PC-9 (cell line): ENCODE results near the gene MLH1. TPM values are rescaled to one million over a fixed set of nuclear protein-coding genes. Genes with fewer than 3 reads are reported as not detected.

Experiments
- BruUV-seq: library from RNA; stranded (reverse); fragments of 400-500 nt; replicated peaks from 2 replicates; lab custom pipeline; 2021; lab: Mats Ljungman, UMichigan
- CTCF ChIA-PET: fragments of 300-600 bp; sonication (Branson Sonifier 250); formaldehyde crosslinking; loops from one replicate; lab custom pipeline; 2022; ENCODE audit warnings: antibody characterized with exemption; lab: Charles Lee
- POLR2A ChIA-PET: fragments of 300-600 bp; sonication (Branson Sonifier 250); formaldehyde crosslinking; loops from one replicate; lab custom pipeline; 2022; ENCODE audit warnings: antibody characterized with exemption; ENCODE audit not compliant: unreplicated experiment; lab: Charles Lee
- DNase-seq, 2 experiments: peaks; one replicate each; pipeline versions ENCODE4 v3.0.0 to v3.0.0-alpha.2; 2015 to 2022; ENCODE audit warnings: mixed read lengths in 1 of 2
- H2AFZ ChIP-seq: fragments of 200-600 bp; sonication (generic); 2 replicates; pipeline ENCODE4 v1.8.1; 2017; ENCODE audit warnings: antibody characterized with exemption
- H3F3A ChIP-seq: fragments of 200-600 bp; sonication (generic); 2 replicates; pipeline ENCODE4 v1.8.1; 2017; ENCODE audit warnings: antibody characterized with exemption, mild to moderate bottlenecking, low read depth; ENCODE audit not compliant: insufficient read depth
- H3K27ac ChIP-seq: fragments of 200-600 bp; sonication (generic); 2 replicates; pipeline ENCODE4 v1.6.1; 2016; ENCODE audit warnings: mixed run types
- H3K27me3 ChIP-seq: fragments of 200-600 bp; sonication (generic); 2 replicates; pipeline ENCODE4 v1.6.1; 2016; ENCODE audit warnings: low read depth, mixed run types; ENCODE audit not compliant: insufficient read depth
- H3K36me3 ChIP-seq: fragments of 200-600 bp; sonication (generic); 2 replicates; pipeline ENCODE4 v1.6.1; 2016; ENCODE audit warnings: low read depth, mixed run types
- H3K4me1 ChIP-seq: fragments of 200-600 bp; sonication (generic); replicated peaks from 2 replicates; pipeline ENCODE4 v1.6.1; 2016; ENCODE audit warnings: mixed run types; ENCODE audit not compliant: insufficient read depth
- H3K4me2 ChIP-seq: fragments of 200-600 bp; sonication (generic); 2 replicates; pipeline ENCODE4 v1.6.1; 2017; ENCODE audit warnings: mixed run types
- H3K4me3 ChIP-seq: fragments of 200-600 bp; sonication (generic); 2 replicates; pipeline ENCODE4 v1.6.1; 2016; ENCODE audit warnings: mixed run types
- H3K79me2 ChIP-seq: fragments of 200-600 bp; sonication (generic); 2 replicates; pipeline ENCODE4 v1.6.1; 2017; ENCODE audit warnings: low read depth, mixed run types
- H3K9me2 ChIP-seq: fragments of 200-600 bp; sonication (generic); 2 replicates; pipeline ENCODE4 v1.8.1; 2017; ENCODE audit warnings: mild to moderate bottlenecking; ENCODE audit not compliant: insufficient read depth
- H3K9me3 ChIP-seq: fragments of 200-600 bp; sonication (generic); 2 replicates; pipeline ENCODE4 v1.8.1; 2016; ENCODE audit warnings: low read depth; ENCODE audit not compliant: insufficient read depth
- H4K20me1 ChIP-seq: fragments of 200-600 bp; sonication (generic); 2 replicates; pipeline ENCODE4 v1.8.1; 2017; ENCODE audit not compliant: insufficient read depth
- EZH2 ChIP-seq: fragments of 200-600 bp; sonication (generic); IDR thresholded peaks from 2 replicates; pipeline ENCODE4 v1.8.0; 2017; ENCODE audit warnings: antibody characterized with exemption, low read depth
- intact Hi-C: fragments of 100-400 bp; cut with micrococcal nuclease; formaldehyde crosslinking; loops from one replicate; pipeline ENCODE4 v1.10.0; 2022; ENCODE audit not compliant: unreplicated experiment
- total RNA-seq: library from RNA; stranded (reverse); gene quantifications from 2 replicates; pipeline ENCODE4 v1.2.3, GENCODE V29; 2021
- TF ChIP-seq, protein P1 (sequence below): fragments of 200-600 bp; sonication (generic); conservative IDR thresholded peaks from 2 replicates; pipeline ENCODE4 v1.6.1; 2017; ENCODE audit warnings: mixed run types, antibody characterized with exemption, mild to moderate bottlenecking, moderate library complexity

Gene MLH1
- total RNA-seq, 1 experiment from 2014 or later = 30.9 TPM

DNA sequence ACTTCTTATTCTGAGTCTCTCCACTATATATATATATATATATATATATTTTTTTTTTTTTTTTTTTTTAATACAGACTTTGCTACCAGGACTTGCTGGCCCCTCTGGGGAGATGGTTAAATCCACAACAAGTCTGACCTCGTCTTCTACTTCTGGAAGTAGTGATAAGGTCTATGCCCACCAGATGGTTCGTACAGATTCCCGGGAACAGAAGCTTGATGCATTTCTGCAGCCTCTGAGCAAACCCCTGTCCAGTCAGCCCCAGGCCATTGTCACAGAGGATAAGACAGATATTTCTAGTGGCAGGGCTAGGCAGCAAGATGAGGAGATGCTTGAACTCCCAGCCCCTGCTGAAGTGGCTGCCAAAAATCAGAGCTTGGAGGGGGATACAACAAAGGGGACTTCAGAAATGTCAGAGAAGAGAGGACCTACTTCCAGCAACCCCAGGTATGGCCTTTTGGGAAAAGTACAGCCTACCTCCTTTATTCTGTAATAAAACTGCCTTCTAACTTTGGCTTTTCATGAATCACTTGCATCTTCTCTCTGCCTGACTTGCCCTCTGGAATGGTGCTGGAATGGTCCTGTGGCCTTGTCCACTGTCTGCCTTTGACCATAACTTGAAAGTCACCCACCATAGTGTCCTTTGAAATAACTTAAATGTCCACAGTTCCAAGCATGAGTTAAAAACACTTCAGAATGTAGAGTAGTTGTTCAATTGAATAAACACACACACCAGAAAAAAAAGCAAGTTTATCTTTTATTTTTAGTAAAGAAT, 32.4 kb downstream of the MLH1 start:
- no peaks in the 10 kb centered on the region for H4K20me1 ChIP-seq

DNA sequence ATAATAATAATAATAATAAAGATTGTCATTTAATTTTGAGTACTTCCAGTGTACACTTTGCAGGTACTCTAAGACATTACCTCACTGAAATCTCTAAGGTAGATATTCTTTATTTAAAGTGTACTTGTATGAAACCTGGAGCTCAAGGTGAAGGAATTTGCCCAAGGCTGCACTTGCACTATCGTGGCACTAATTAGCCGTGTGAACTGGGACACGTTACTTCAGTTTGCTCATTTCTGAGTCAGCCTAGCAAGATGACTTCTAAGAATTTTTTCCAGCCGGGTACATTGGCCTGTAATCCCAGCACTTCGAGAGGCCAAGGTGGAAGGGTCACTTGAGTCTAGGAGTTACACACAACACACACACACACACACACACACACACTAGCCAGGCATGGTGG, 33.5 kb downstream of the MLH1 start:
- intact Hi-C loops = no loop called here
- BruUV-seq = no TSS peak
- Histone ChIP-seq H3K4me3 (no peak overlapping the region), H2AFZ (no peak overlapping the region), H3K27me3 (no peaks in the 10 kb centered on the region), H3K4me2 (no peak overlapping the region), H3K27ac (no peak overlapping the region), H3K9me2 (no peaks in the 10 kb centered on the region), H3F3A (no peaks in the 10 kb centered on the region), H3K4me1 (no peaks in the 10 kb centered on the region), H4K20me1 (no peaks in the 10 kb centered on the region), H3K9me3 (no peaks in the 10 kb centered on the region), H3K36me3 (peaks cover 15% of the 10 kb centered on the region), H3K79me2 (no peaks in the 10 kb centered on the region)
- ChIA-PET POLR2A (no interaction called here), CTCF (no interaction called here)
- DNase-seq = no peak
- TF ChIP-seq EZH2 = no peak
- TF ChIP-seq, protein P1, sequence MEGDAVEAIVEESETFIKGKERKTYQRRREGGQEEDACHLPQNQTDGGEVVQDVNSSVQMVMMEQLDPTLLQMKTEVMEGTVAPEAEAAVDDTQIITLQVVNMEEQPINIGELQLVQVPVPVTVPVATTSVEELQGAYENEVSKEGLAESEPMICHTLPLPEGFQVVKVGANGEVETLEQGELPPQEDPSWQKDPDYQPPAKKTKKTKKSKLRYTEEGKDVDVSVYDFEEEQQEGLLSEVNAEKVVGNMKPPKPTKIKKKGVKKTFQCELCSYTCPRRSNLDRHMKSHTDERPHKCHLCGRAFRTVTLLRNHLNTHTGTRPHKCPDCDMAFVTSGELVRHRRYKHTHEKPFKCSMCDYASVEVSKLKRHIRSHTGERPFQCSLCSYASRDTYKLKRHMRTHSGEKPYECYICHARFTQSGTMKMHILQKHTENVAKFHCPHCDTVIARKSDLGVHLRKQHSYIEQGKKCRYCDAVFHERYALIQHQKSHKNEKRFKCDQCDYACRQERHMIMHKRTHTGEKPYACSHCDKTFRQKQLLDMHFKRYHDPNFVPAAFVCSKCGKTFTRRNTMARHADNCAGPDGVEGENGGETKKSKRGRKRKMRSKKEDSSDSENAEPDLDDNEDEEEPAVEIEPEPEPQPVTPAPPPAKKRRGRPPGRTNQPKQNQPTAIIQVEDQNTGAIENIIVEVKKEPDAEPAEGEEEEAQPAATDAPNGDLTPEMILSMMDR = no peak

More for the DNA sequence above, 32.4 kb downstream of the MLH1 start:
- Histone ChIP-seq H3K4me3 (no peak overlapping the region), H2AFZ (no peak overlapping the region), H3K9me3 (no peaks in the 10 kb centered on the region), H3K4me2 (no peak overlapping the region), H3K9me2 (no peaks in the 10 kb centered on the region), H3K4me1 (no peaks in the 10 kb centered on the region), H3F3A (no peaks in the 10 kb centered on the region), H3K79me2 (no peaks in the 10 kb centered on the region), H3K27ac (no peak overlapping the region), H3K36me3 (peaks cover 15% of the 10 kb centered on the region), H3K27me3 (no peaks in the 10 kb centered on the region)
- intact Hi-C loops = no loop called here
- no TSS peak for BruUV-seq
- no peak for DNase-seq
- ChIA-PET POLR2A (no interaction called here), CTCF (no interaction called here)
- TF ChIP-seq, protein P1 = no peak
- no peak for TF ChIP-seq EZH2

DNA sequence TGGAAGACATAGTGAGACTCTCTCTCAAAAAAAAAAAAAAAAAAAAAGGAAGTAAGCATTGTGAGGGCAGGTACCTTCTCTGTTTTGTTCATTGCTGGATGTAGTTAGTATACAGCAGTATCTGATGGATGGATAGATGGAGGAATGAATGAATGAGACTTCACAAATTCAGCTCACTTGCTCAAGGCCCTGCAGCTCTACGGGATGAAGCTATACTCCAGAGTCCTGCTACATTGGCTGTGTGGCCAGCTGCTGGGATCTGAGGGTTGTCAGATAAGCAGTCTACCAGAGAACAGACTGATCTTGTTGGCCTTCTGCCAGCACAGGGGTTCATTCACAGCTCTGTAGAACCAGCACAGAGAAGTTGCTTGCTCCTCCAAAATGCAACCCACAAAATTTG, 35.0 kb downstream of the MLH1 start:
- intact Hi-C loops = no loop called here
- no peak for DNase-seq

More for the DNA sequence above, 35.0 kb downstream of the MLH1 start:
- H3F3A ChIP-seq = no peaks in the 10 kb centered on the region
- no peak for TF ChIP-seq EZH2
- TF ChIP-seq, protein P1 = no peak
- H3K36me3 ChIP-seq = peaks cover 12% of the 10 kb centered on the region
- H3K9me2 ChIP-seq = no peaks in the 10 kb centered on the region
- H3K4me1 ChIP-seq = no peaks in the 10 kb centered on the region
- H3K4me2 ChIP-seq = no peak overlapping the region
- BruUV-seq = no TSS peak
- ChIA-PET CTCF (no interaction called here), POLR2A (no interaction called here)
- no peak overlapping the region for H3K27ac ChIP-seq
- no peaks in the 10 kb centered on the region for H4K20me1 ChIP-seq
- H3K4me3 ChIP-seq = no peak overlapping the region
- no peaks in the 10 kb centered on the region for H3K9me3 ChIP-seq
- no peak overlapping the region for H2AFZ ChIP-seq
- H3K79me2 ChIP-seq = no peaks in the 10 kb centered on the region
- no peaks in the 10 kb centered on the region for H3K27me3 ChIP-seq
